AG08395 (cell line): ENCODE results near the gene CFAP57.
A peak's percentile ranks its signal among the peaks of the same experiment; 100 is the strongest.

Experiments used
- DNase-seq: peaks from one replicate; pipeline ENCODE4 v3.0.0; 2012; ENCODE audit warnings: mixed read lengths, low spot score

The CFAP57 gene

DNA sequence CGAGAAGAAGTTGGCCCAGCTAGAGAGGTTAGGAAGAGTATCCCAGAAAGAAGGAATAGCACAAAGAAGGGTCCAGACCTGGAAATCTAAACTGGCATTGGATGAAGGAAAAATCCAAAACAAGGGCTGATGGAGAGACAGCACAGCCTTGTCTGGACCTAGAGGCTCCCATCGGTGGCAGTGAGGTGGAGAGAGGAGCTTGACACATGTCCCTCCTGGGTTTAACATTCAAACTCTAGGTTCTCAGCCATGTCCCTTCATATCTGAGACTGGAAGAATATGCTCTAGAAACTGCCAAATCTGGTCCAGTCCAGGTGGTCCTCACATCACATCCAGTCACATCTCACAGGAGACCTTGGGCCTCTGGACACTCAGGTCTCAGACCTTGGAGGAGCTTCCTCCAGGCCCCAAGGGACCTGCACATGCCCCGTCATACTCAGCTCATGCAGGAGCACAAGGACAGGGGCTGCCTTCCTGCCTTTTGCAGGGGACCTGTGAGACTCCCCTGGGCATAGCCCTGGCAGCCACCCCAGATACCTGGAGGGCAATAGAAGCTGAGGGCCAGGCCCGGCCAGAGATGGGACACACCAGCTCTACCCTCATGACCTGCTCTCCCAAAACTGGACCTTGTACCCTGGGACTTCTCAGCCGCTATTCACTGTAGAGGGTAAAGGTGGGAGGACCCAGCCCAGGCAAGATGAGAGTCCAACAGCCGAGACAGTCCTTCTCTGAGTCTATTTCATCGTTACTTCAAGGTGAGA lies 105.2 kb downstream of the CFAP57 start:
- DNase-seq = no peak

DNA sequence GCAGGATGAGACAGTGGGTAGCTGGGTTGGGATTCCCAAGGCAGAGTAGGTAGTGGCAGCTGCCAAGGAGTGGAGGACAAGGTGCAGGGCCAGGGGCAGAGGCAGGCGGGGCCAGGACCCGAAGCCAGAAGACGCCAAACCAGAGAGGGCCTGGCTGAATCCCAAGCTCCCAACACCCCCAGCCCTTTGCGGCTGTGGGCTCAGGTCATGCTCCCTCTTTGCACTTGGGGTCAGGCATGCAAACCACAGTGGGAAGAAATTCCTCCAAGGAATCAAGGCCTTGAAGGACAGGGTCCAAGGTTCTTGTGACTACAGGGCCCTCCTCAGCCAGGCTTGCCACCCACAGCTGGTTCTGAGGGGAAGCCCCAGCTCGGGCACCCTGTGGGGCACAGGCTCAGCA lies 107.0 kb downstream of the CFAP57 start:
- DNase-seq = no peak

- DNase-seq = no peak
Observed at GRCh38 chr1:43279666-43280065, 107.5 kb downstream of the CFAP57 start.

- no peak for DNase-seq
Observed at GRCh38 chr1:43280692-43281091, 108.6 kb downstream of the CFAP57 start.

GRCh38 chr1:43282220-43283195 lies 110.4 kb downstream of the CFAP57 start:
- DNase-seq = no peak

- no peak for DNase-seq
Observed at GRCh38 chr1:43284065-43284464, 111.9 kb downstream of the CFAP57 start.

DNA sequence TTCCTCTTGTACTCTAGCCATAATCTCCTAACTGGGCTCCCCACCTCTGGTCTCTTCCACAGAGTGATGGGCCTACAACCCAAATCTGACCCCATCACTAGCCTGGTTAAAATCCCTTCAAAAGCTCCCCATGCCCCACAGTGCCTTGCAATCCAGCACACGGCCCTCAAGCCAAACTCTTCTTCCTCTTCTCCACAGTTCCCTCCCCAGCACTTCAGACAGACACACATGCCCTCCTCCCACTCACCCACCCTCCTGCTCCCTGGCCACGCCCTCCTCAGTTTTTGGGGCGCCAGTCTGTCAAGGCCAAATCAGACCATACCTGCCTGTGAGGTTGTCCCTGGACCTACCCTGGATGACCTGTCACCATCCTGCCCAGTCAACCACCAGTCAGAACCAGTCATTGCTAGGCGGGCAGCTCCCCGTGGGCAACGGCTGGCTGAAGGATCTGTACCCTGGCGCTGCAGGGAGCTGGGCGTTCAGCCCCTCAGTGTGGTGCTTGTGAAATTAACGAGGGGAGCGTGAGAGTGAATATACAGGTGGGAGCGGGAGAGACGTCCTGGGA lies 112.5 kb downstream of the CFAP57 start:
- no peak for DNase-seq

GRCh38 chr1:43285269-43285990 lies 113.3 kb downstream of the CFAP57 start, which contains the start of gene C1orf210:
Gene C1orf210, minus strand, starts transcription at chr1:43285581. Its CDS starts 2,311 bp downstream, at chr1:43283270.
- DNase-seq = no peak

DNA sequence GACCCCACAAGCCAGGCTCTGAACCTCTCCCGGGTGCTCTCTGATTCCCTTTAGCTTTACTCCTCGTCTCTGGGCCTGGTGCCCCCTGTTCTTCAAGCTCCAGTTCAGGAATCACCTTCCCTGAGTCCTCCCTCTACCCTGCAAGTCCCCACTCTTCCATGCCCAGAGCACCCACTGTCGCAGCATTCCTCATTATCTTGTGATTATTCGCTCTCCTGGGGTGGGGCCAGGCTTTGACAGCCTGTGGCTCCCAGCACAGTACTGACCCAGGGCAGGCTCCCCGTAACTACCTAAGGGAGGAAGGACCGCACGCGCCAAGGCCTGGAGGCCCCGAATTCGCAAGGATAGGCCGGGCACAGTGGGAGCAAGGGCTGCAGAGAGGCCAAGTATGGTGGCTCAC lies 114.0 kb downstream of the CFAP57 start:
- DNase-seq = no peak

DNA sequence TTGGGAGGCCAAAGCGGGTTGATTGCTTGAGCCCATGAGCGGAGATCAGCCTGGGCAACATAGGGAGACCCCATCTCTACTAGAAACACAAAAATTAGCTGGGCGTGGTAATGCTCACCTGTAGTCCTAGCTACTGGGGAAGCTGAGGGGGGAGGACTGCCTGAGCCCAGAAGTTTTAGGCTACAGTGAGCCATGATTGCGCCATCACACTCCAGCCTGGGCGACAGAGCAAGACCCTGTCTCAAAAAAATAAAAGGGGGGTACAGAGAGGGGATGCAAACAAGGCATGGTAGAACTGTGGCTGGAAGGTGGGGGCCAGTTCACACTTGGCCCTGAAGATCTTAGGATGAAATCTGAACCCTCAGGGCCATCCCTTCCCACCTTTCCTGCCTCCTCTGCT lies 114.4 kb downstream of the CFAP57 start:
- no peak for DNase-seq

GRCh38 chr1:43288058-43288784 lies 116.1 kb downstream of the CFAP57 start:
- DNase-seq = no peak

GRCh38 chr1:43288785-43289706 lies 116.9 kb downstream of the CFAP57 start:
- DNase-seq = no peak

DNA sequence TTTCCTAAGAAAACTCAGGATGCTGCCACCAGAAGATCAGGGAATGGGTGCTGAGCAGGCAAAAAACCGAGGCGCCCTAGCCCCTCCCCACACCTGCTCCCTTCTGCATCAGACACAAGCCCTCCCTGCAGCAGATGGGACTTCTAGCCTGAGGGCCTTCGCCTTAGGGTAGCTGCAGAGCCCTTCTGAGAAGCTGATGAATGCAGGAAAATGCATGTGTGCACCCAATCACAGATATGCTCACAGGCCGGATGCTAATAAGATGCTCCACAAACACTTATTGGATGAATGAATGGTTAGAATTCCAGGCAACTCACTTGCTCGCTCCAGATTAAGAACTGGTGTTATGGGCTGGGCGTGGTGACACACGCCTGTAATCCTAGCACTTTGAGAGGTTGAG lies 120.1 kb downstream of the CFAP57 start:
- DNase-seq = no peak

DNA sequence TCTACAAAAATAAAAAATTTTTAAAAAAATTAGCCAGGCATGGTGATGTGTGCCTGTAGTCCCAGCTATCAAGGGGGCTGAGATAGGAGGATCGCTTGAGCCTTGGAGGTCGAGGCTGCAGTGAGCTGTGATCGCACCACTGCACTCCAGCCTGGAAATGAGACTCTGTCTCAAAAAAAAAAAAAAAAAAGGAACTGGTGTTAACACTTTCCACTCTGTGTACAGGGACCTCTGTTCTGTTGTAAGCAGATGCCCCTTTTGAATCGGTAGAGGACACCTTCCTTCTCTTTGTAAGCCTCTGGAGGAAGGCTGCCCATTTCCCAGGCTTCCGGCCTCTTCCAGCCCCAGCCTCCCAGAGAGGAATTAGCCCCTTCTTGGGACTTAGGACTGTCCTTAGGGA lies 120.5 kb downstream of the CFAP57 start:
- no peak for DNase-seq

GRCh38 chr1:43293176-43293575 lies 121.0 kb downstream of the CFAP57 start:
- DNase-seq = peak; percentile 13

- peak; percentile 74 for DNase-seq
Observed at GRCh38 chr1:43293896-43294760, 122.0 kb downstream of the CFAP57 start.

GRCh38 chr1:43294761-43295160 lies 122.6 kb downstream of the CFAP57 start:
- DNase-seq = no peak

DNA sequence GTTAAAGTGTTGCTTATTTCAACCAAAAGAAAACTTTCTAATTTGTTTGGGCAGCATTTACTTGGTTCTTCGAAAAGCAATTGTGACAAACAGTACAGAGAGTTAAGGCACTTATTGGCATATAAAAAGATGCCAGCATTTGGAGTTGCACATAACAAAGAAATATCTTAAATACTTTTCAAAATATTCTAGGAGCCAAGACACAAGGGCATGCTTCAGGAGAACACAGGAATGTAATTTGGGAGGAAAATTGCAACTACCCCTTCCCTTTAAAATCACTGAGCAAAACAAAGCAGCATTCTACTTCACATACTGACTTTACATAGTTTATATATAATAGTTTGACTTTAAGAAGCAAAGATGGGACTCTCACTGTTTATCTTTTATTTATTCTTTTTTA lies 124.1 kb downstream of the CFAP57 start:
- no peak for DNase-seq

- no peak for DNase-seq
Observed at GRCh38 chr1:43298055-43298454, 125.9 kb downstream of the CFAP57 start.
